Left lobe of liver (tissue), 2 donors: ENCODE measurements around the gene ARRDC2. TPM values are rescaled to one million over a fixed set of nuclear protein-coding genes. Genes with fewer than 3 reads are reported as not detected.
"Not testable (repeated sequence)": the region's sequence is repeated elsewhere in the genome, so short reads cannot be mapped to it uniquely, and the experiment has no call there.

Experiments
- ATAC-seq: fragments of 200-7000 bp; cut with Tn5 transposase; one replicate; pipeline ENCODE4 v1.9.1; 2020; ENCODE audit warnings: mild to moderate bottlenecking, moderate library complexity
- DNase-seq: peaks from one replicate; pipeline ENCODE4 v3.0.0-alpha.2; 2020; ENCODE audit warnings: low spot score
- total RNA-seq: library from RNA; stranded (reverse); gene quantifications from one replicate; pipeline ENCODE4 v1.2.1, GENCODE V29; 2021
- donor health status: DM: no; HTN: no; CAD: no; lungs with moderate emphysema.
- donor health status: DM: no; HTN: yes; CAD: no.

The ARRDC2 gene
- total RNA-seq, 1 donor from 2014 or later: 6.3 TPM

GRCh38 chr19:18014197-18014596, 6.2 kb downstream of the ARRDC2 start:
- no peak for DNase-seq
- ATAC-seq: no peak

- DNase-seq: no peak
These were observed 8.4 kb downstream of the ARRDC2 start for GRCh38 chr19:18016209-18016910.

GRCh38 chr19:18017275-18018083, 9.5 kb downstream of the ARRDC2 start:
- DNase-seq (no peak), ATAC-seq (no peak)

More at GRCh38 chr19:18016209-18016910, 8.4 kb downstream of the ARRDC2 start:
- no peak for ATAC-seq

GRCh38 chr19:18020212-18021085, 12.5 kb downstream of the ARRDC2 start:
- ATAC-seq (peak; percentile 58), DNase-seq (peak; percentile 85)

GRCh38 chr19:18021121-18021755, 13.3 kb downstream of the ARRDC2 start:
- ATAC-seq (peak; percentile 39), DNase-seq (peak; percentile 77)

- peak; percentile 8 for ATAC-seq
- peak; percentile 68 for DNase-seq
These were observed 15.8 kb downstream of the ARRDC2 start for GRCh38 chr19:18023622-18024251.

- ATAC-seq (no peak), DNase-seq (no peak)
These were observed 19.2 kb downstream of the ARRDC2 start for GRCh38 chr19:18027151-18027550.

GRCh38 chr19:18029617-18030338, 21.8 kb downstream of the ARRDC2 start:
- DNase-seq (peak; percentile 93), ATAC-seq (peak; percentile 87)

- not testable (repeated sequence) for DNase-seq, ATAC-seq
These were observed 23.4 kb downstream of the ARRDC2 start for GRCh38 chr19:18031401-18031800.

GRCh38 chr19:18032102-18032501, 24.1 kb downstream of the ARRDC2 start:
- peak; percentile 52 for ATAC-seq
- not testable (repeated sequence) for DNase-seq

- no peak for ATAC-seq
- DNase-seq: no peak
These were observed 33.1 kb downstream of the ARRDC2 start for GRCh38 chr19:18041054-18041453.

GRCh38 chr19:18043676-18044075, 35.7 kb downstream of the ARRDC2 start:
- ATAC-seq (no peak), DNase-seq (no peak)

GRCh38 chr19:18044825-18045304, 36.9 kb downstream of the ARRDC2 start:
- DNase-seq: peak; percentile 77
- ATAC-seq: peak; percentile 68

- no peak for ATAC-seq
- no peak for DNase-seq
These were observed 37.5 kb downstream of the ARRDC2 start for GRCh38 chr19:18045307-18046050.

- peak; percentile 4 for ATAC-seq
- DNase-seq: no peak
These were observed 38.2 kb downstream of the ARRDC2 start for GRCh38 chr19:18046059-18046718.

GRCh38 chr19:18049385-18049784, 41.4 kb downstream of the ARRDC2 start:
- ATAC-seq: peak; percentile 75
- peak; percentile 98 for DNase-seq

- peak; percentile 82 for ATAC-seq
These were observed 43.9 kb downstream of the ARRDC2 start for GRCh38 chr19:18051887-18052286.

More at GRCh38 chr19:18051887-18052286, 43.9 kb downstream of the ARRDC2 start:
- DNase-seq: peak; percentile 85
